Measurements from ENCODE around the gene C21orf91.

Gene C21orf91

GRCh38 chr21:17819114-17819876 lies at the start of gene C21orf91:
Gene C21orf91, minus strand, starts transcription at chr21:17819356. Its CDS starts 1,038 bp downstream, at chr21:17818318.
- peak; percentile 70 to 78 for DNase-seq (ENCODE audit: low read depth in 2 of 2)

- DNase-seq (ENCODE audit: low read depth in 2 of 2) = no peak
Observed at GRCh38 chr21:17866590-17866989, 47.4 kb upstream of the C21orf91 start.

- DNase-seq (ENCODE audit: low read depth in 2 of 2) = no peak
Observed at GRCh38 chr21:17859661-17860060, 40.5 kb upstream of the C21orf91 start.

- no peak for DNase-seq (ENCODE audit: low read depth in 2 of 2)
Observed at GRCh38 chr21:17858747-17859146, 39.6 kb upstream of the C21orf91 start.

GRCh38 chr21:17854745-17855144 lies 35.6 kb upstream of the C21orf91 start:
- DNase-seq (ENCODE audit: low read depth in 2 of 2) = no peak

GRCh38 chr21:17853393-17854275 lies 34.5 kb upstream of the C21orf91 start:
- no peak for DNase-seq (ENCODE audit: low read depth in 2 of 2)

GRCh38 chr21:17848228-17848627 lies 29.1 kb upstream of the C21orf91 start:
- no peak for DNase-seq (ENCODE audit: low read depth in 2 of 2)

- no peak for DNase-seq (ENCODE audit: low read depth in 2 of 2)
Observed at GRCh38 chr21:17841103-17841502, 21.9 kb upstream of the C21orf91 start.

GRCh38 chr21:17834639-17835354 lies 15.6 kb upstream of the C21orf91 start:
- no peak for DNase-seq (ENCODE audit: low read depth in 2 of 2)

GRCh38 chr21:17829472-17829871 lies 10.3 kb upstream of the C21orf91 start:
- no peak for DNase-seq (ENCODE audit: low read depth in 2 of 2)

GRCh38 chr21:17828223-17828622 lies 9.1 kb upstream of the C21orf91 start:
- DNase-seq (ENCODE audit: low read depth in 2 of 2) = no peak

- no peak for DNase-seq (ENCODE audit: low read depth in 2 of 2)
Observed at GRCh38 chr21:17823846-17824245, 4.7 kb upstream of the C21orf91 start.

- no peak for DNase-seq (ENCODE audit: low read depth in 2 of 2)
Observed at GRCh38 chr21:17821121-17821520, 2.0 kb upstream of the C21orf91 start.

- DNase-seq (ENCODE audit: low read depth in 2 of 2) = peak in 1 of 2 donors; percentile 34
Observed at GRCh38 chr21:17819877-17820229, 697 bp upstream of the C21orf91 start.

GRCh38 chr21:17818186-17819113 lies 706 bp downstream of the C21orf91 start:
- DNase-seq (ENCODE audit: low read depth in 2 of 2) = no peak

GRCh38 chr21:17813353-17813752 lies 5.8 kb downstream of the C21orf91 start:
- no peak for DNase-seq (ENCODE audit: low read depth in 2 of 2)

- DNase-seq (ENCODE audit: low read depth in 2 of 2) = no peak
Observed at GRCh38 chr21:17805966-17806365, 13.2 kb downstream of the C21orf91 start.

GRCh38 chr21:17803536-17803935 lies 15.6 kb downstream of the C21orf91 start:
- DNase-seq (ENCODE audit: low read depth in 2 of 2) = no peak

- no peak for DNase-seq (ENCODE audit: low read depth in 2 of 2)
Observed at GRCh38 chr21:17802572-17802971, 16.6 kb downstream of the C21orf91 start.

- DNase-seq (ENCODE audit: low read depth in 2 of 2) = no peak
Observed at GRCh38 chr21:17799414-17800164, 19.6 kb downstream of the C21orf91 start.

Data from stimulated activated CD8-positive, alpha-beta memory T cell treated with anti-CD3 and anti-CD28 coated beads, Interleukin-7, amount 100 ng/mL, for 1 hour (primary cell).